ENCODE results near the gene GRM5. TPM values are rescaled to one million over a fixed set of nuclear protein-coding genes. Genes with fewer than 3 reads are reported as not detected.

The GRM5 gene
- total and polyA plus RNA-seq, 2 experiments from 2014 or later = 0.27 TPM; not detected in 1

GRCh38 chr11:88603091-88603867, 462.5 kb downstream of the GRM5 start:
- no peak overlapping the region for H2AFZ ChIP-seq
- no peaks in the 10 kb centered on the region for H3K9me2 ChIP-seq (replicated peaks; ENCODE audit: insufficient read depth)
- H3K4me1 ChIP-seq (ENCODE audit: insufficient read depth) = no peaks in the 10 kb centered on the region
- H3K79me2 ChIP-seq = no peaks in the 10 kb centered on the region
- H3K27ac ChIP-seq = no peak overlapping the region
- no peak for DNase-seq (ENCODE audit: low spot score)
- no peak for TF ChIP-seq EZH2 (IDR thresholded peaks at IDR 0.05; ENCODE audit: borderline replicate concordance)
- no peak for TF ChIP-seq EZH2phosphoT487 (IDR thresholded peaks at IDR 0.05; ENCODE audit: low read depth, severe bottlenecking, unreplicated experiment)
- TF ChIP-seq, protein P1, sequence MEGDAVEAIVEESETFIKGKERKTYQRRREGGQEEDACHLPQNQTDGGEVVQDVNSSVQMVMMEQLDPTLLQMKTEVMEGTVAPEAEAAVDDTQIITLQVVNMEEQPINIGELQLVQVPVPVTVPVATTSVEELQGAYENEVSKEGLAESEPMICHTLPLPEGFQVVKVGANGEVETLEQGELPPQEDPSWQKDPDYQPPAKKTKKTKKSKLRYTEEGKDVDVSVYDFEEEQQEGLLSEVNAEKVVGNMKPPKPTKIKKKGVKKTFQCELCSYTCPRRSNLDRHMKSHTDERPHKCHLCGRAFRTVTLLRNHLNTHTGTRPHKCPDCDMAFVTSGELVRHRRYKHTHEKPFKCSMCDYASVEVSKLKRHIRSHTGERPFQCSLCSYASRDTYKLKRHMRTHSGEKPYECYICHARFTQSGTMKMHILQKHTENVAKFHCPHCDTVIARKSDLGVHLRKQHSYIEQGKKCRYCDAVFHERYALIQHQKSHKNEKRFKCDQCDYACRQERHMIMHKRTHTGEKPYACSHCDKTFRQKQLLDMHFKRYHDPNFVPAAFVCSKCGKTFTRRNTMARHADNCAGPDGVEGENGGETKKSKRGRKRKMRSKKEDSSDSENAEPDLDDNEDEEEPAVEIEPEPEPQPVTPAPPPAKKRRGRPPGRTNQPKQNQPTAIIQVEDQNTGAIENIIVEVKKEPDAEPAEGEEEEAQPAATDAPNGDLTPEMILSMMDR (IDR thresholded peaks at IDR 0.05; ENCODE audit: poor library complexity) = no peak
- H3K9me3 ChIP-seq (ENCODE audit: low read depth) = no peaks in the 10 kb centered on the region
- no peaks in the 10 kb centered on the region for H3K36me3 ChIP-seq (replicated peaks; ENCODE audit: insufficient read depth, low read depth)
- H3K4me3 ChIP-seq = no peak overlapping the region
- H3K4me2 ChIP-seq = no peak overlapping the region
- H4K20me1 ChIP-seq (ENCODE audit: insufficient read depth, poor library complexity, severe bottlenecking) = no peaks in the 10 kb centered on the region
- H3K27me3 ChIP-seq = no peaks in the 10 kb centered on the region
- 90% methylated on average over 3 of the region's 3 CpGs for WGBS (ENCODE audit: low lambda C conversion rate, missing lambda C conversion rate)

- TF ChIP-seq, protein P1 (IDR thresholded peaks at IDR 0.05; ENCODE audit: poor library complexity) = no peak
- TF ChIP-seq EZH2 (IDR thresholded peaks at IDR 0.05; ENCODE audit: borderline replicate concordance) (no peak), EZH2phosphoT487 (IDR thresholded peaks at IDR 0.05; ENCODE audit: low read depth, severe bottlenecking, unreplicated experiment) (no peak)
- no peaks in the 10 kb centered on the region for H3K79me2 ChIP-seq
- 64% methylated on average over 2 of the region's 2 CpGs for WGBS (ENCODE audit: low lambda C conversion rate, missing lambda C conversion rate)
- no peak overlapping the region for H3K4me3 ChIP-seq
- no peaks in the 10 kb centered on the region for H3K27me3 ChIP-seq
- H3K36me3 ChIP-seq (replicated peaks; ENCODE audit: insufficient read depth, low read depth) = no peaks in the 10 kb centered on the region
- no peak overlapping the region for H2AFZ ChIP-seq
- no peak for DNase-seq (ENCODE audit: low spot score)
- H3K4me2 ChIP-seq = no peak overlapping the region
- H4K20me1 ChIP-seq (ENCODE audit: insufficient read depth, poor library complexity, severe bottlenecking) = no peaks in the 10 kb centered on the region
- H3K27ac ChIP-seq = no peak overlapping the region
- H3K4me1 ChIP-seq (ENCODE audit: insufficient read depth) = no peaks in the 10 kb centered on the region
- H3K9me2 ChIP-seq (replicated peaks; ENCODE audit: insufficient read depth) = no peaks in the 10 kb centered on the region
- no peaks in the 10 kb centered on the region for H3K9me3 ChIP-seq (ENCODE audit: low read depth)
Measured at GRCh38 chr11:88597387-88597786, 468.4 kb downstream of the GRM5 start.

DNA sequence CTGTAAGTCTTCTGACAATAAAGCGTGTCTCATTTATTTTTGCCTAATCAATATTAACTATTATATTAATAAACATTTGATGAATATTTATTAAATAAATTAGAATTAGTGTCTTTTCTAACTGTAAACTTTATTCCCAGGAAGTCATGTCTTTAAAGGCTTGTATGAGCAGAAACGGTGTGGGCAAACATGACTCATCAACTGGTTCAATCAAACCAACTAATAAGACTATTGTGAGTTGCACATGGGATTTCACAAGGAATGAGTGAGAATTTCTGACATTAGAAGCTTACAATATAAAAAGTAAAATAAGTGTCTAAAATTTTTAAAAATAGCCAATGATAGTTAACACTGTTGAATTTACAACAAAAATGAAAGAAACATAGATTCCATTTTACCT, 469.0 kb downstream of the GRM5 start:
- WGBS (ENCODE audit: low lambda C conversion rate, missing lambda C conversion rate) = 79% methylated on average over 2 of the region's 2 CpGs

More for the DNA sequence above, 469.0 kb downstream of the GRM5 start:
- H3K27ac ChIP-seq = no peak overlapping the region
- no peak overlapping the region for H3K4me3 ChIP-seq
- no peaks in the 10 kb centered on the region for H3K79me2 ChIP-seq
- no peaks in the 10 kb centered on the region for H3K9me2 ChIP-seq (replicated peaks; ENCODE audit: insufficient read depth)
- no peak for DNase-seq (ENCODE audit: low spot score)
- no peaks in the 10 kb centered on the region for H3K4me1 ChIP-seq (ENCODE audit: insufficient read depth)
- H3K27me3 ChIP-seq = no peaks in the 10 kb centered on the region
- H4K20me1 ChIP-seq (ENCODE audit: insufficient read depth, poor library complexity, severe bottlenecking) = no peaks in the 10 kb centered on the region
- no peak overlapping the region for H2AFZ ChIP-seq
- H3K9me3 ChIP-seq (ENCODE audit: low read depth) = no peaks in the 10 kb centered on the region
- no peak for TF ChIP-seq EZH2phosphoT487 (IDR thresholded peaks at IDR 0.05; ENCODE audit: low read depth, severe bottlenecking, unreplicated experiment)
- TF ChIP-seq EZH2 (IDR thresholded peaks at IDR 0.05; ENCODE audit: borderline replicate concordance) = no peak
- TF ChIP-seq, protein P1 (IDR thresholded peaks at IDR 0.05; ENCODE audit: poor library complexity) = no peak
- H3K4me2 ChIP-seq = no peak overlapping the region
- no peaks in the 10 kb centered on the region for H3K36me3 ChIP-seq (replicated peaks; ENCODE audit: insufficient read depth, low read depth)

All from hepatocyte (in vitro differentiated cells).